HG03196 (cell line): ENCODE results near the gene GPD1.

Experiments
- ATAC-seq: cut with Tn5 transposase; IDR thresholded peaks from one replicate; pipeline ENCODE4 v1.9.1; 2021; ENCODE audit not compliant: unreplicated experiment

GPD1 gene

DNA sequence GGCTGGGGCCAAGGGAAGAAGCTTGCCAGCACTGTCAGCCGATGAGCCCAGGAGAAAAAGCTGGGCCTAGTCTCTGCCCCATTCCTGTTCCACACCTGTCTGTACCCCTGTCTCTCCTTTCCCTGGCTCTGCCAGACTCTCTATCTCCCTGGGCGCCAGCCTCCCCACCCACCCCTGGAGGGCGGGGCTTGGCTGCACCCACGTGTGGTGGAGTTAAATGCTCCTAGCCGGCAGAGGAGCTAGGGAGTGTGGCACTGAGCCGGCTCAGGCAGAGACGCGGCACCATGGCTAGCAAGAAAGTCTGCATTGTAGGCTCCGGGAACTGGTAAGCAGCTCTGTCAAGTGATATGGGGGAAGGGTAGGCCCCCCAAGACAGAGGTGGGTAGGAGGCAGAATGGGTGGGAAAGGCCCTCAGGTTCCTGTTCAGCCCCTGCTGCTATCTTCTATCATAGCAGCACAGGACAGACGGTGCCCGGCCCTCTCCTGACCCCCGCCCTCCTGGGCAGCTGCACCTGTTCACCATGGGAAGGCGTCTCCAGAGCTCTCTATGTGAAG lies at the start of gene GPD1:
TSS of gene GPD1 (plus strand) at position 242 of the 555 bp plus-strand sequence. CDS start at position 285, 43 bp downstream.
- no peak for ATAC-seq

DNA sequence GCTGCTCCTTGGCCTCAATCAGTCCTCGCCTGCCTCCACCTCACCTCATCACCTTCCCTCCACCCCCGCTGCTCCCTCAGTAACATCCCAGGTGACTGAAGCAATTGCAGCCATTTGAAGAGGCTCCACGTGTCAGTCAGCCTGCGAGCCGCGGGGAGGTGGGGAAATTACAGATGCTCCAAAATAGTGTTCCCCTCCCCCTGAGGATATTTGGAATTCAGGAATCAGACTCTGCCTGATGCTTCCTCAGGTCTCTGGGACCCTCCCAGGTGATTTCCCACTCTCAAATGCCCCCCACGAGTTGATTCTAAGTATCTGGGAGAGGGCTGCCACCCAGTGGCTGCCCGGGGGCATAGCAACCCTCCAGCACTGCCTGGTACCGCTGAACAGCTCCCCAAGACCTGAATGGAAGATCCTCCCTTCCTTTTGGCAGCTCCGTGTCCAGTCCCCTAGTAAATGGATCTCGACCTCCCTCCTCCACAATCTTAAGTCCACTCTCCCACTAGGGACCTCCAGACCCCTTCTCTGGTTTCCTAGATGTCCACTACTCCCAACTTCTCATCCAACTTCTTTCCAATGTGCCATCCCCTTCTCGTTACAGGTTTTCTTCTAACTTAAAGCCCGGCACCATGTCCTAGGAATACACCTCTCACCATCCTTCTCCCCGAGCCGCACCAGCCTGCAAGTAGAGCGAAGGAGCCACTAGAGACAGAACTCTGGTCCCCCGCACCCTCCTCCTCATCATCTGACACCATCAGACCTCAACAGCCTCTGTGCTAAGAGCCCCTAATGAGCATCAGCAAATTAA lies 47.8 kb upstream of the GPD1 start:
- no peak for ATAC-seq

DNA sequence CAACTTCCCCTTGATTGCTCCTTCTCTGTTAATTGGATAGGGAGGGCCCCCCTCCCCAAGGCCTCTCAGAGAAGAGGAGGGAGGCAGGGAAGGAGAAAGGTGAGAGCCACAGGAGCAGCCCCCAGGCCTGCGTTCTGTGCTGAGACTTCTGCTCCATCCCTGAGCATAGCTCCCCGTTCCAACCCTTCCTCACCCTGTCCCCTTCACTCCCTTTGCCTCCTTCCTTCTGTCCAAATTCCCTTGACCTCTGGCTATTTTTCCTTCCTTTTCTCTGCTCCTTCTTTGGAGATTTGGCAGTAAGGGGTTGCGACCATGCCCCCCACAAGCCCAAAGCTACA lies 47.2 kb upstream of the GPD1 start:
- no peak for ATAC-seq

DNA sequence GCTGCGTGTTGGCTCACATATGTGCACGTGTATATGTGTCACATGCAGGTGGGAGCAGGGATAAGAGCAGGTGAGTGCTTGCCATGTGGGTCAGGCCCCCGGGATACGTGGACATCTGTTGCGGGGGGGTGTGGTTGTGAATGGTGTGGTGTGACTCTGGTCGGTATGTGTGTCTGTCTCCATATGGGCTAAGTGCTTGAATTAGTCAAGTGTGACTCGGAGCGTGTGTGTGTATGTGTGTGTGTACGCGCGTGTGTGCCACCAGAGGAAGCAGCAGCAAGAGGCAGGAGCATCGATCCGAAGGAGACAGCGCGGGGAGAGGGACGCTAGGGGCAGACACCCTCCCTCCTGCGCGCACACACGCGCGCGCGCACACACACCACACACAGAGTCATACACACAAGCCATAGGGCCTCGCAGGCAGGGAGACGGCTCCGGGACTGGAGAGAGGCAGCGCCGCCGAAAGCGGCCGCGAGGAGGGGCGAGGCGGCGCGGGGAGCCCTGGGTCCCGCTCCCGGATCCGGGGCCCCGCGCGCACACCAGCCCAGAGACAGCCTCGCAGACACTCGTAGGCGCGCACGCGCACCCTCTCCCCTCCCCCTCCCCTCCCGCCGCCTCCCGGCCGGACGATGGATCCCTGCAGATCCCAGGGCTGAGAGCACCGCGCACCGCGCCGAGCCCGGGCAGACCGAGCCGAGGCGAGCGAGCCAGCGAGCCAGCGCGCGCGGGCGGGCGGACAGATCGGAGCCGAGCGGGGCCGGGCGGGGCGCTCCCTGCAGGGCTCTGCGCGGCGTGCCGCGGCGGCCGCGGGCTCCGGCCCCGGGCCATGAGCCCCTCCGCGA lies 46.6 kb upstream of the GPD1 start, which contains the start of gene ASIC1:
TSS of gene ASIC1 (plus strand) at position 597 of the 842 bp plus-strand sequence. CDS start 1,171 bp downstream, outside the sequence.
- no peak for ATAC-seq

DNA sequence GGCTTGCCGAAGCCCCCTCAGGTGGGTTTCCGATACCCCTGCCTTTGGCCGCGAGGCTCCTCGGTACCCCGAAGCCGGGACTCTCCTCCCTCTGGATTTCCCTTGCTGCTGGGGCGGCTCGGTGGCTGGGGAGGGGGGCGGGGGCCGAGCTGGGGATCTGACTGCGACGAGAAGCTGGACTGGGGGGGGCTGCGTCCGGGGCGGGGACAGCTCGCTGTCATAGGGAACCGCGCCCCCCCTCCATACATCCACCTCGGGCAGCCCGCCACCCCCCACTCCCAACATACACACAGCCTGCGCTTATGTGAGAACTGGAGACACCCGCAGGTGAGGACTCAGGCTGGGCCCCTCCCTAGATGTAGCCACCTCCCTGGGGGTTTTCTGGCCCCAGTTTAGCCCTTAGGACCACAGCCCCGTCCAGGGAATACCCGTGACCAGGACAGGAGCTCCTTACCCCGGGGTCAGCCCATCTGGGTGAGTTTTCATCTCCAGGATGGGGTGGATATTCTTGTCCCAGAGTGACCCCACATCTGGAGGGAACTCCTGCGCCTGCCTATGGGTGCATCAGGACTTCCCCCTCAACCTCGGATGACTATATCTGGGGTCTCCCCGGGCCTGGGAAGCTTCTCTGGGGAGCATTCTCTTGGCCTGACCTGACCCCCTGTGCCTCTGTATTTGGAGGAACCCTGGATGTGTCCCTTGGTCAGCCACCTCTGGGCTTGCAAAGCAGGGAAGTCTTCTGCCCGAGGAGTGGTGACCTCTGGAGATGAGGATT lies 45.7 kb upstream of the GPD1 start:
- ATAC-seq: no peak

DNA sequence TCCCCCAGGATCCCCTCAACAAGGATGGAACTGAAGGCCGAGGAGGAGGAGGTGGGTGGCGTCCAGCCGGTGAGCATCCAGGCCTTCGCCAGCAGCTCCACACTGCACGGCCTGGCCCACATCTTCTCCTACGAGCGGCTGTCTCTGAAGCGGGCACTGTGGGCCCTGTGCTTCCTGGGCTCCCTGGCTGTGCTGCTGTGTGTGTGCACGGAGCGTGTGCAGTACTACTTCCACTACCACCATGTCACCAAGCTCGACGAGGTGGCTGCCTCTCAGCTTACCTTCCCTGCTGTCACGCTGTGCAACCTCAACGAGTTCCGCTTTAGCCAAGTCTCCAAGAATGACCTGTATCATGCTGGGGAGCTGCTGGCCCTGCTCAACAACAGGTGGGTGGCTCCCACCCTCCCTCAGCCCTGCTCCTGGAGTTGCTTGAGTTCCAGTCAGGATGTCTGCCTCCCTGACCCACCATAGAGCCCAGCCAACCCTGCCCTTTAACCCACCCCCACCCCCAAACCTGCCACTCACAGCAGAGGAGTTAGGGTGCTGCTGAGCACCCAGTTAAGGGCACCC lies 45.0 kb upstream of the GPD1 start:
- ATAC-seq: no peak

DNA sequence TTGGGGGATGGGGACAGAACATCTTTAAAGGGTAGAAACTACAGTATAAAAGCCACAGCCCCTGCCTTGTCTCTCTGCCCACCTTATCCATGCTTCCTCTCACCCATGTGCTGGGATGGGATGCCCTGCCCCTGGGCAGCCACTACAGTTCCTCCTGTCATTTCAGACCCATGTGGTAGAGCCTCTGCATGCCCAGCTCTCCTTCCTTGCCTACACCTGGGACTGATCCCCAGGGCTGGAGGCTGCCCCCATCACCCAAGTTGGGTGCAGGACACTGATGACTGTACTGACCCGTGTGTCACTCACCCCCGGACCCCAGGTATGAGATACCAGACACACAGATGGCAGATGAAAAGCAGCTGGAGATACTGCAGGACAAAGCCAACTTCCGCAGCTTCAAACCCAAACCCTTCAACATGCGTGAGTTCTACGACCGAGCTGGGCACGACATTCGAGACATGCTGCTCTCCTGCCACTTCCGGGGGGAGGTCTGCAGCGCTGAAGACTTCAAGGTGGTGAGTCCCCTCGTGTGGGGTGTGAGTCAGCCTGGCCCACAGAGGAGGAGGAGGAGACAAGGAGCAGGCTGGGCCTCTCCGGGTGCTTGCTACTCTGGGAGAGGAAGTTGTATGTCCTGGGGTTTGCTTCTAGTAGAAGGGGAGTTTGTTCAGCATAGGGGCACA lies 44.2 kb upstream of the GPD1 start:
- no peak for ATAC-seq

DNA sequence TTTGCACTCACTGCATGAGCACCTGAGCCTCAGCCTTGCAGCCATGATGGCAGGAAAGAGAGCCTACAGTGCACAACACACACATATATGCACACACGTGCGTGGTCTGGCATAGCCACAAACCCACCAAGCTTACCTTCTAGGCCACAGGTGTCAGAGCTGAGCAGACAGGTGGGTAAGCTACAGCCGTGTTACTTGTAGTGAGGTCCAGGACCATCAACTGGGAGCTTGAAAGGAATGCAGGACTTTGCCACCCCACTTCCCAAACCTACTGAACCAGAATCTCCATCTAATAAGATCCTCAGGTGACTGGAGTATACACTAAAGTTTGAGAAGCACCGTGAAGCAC lies 43.7 kb upstream of the GPD1 start:
- no peak for ATAC-seq

DNA sequence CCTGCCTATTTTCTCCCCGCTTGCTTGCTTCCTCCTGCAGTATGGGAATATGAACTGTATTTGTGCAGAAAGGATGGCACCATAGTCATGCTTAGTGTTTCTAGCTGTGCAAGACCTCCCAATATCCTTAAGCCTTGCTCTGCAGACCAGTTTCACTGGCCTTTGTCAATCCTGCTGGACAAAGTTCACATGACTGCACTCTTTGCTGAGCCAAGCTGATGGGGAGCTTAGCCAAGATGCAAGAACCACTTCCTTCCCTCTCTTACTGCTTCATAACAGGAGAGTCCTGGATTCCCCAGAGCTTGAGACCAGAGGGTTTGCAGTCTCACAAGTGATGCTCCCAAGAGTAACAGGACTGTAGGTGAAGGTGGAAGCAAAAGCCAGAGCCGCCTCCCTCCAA lies 42.6 kb upstream of the GPD1 start:
- ATAC-seq: no peak

DNA sequence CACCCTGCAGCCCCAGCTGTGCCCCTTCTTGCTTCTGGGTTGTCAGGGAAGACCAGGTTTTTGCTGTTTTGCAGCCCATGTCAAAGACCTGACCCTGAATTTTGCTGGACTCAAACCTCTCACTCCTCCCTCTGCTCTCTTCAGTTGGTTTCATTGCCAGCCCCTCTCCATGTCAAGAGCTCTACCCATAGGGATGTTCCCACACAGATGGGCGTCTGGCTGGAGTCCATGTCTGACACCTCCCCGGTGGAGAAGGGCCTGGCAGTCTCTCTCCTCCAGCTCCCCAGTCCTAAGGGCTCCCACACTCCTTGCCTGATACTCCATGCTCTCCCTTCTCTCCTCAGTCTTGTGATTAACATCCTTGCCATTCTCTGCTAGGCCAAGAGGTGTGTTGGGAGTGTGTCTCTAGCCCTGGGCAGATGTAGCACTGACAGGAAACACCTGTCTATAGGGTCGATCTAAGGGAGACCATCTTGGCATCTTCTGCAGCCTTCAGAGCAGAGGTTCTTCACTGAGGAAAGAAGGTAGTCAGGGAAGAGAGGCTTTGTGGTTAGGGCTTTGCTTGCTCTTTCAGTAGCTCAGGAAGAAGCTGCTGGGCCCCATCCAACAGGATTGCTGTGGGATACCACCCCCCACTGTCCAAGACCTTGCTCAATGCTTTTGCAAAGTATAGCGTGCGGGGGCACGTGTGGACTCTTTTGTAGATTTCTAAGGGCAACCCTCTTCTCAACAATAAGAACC lies 41.7 kb upstream of the GPD1 start:
- no peak for ATAC-seq

DNA sequence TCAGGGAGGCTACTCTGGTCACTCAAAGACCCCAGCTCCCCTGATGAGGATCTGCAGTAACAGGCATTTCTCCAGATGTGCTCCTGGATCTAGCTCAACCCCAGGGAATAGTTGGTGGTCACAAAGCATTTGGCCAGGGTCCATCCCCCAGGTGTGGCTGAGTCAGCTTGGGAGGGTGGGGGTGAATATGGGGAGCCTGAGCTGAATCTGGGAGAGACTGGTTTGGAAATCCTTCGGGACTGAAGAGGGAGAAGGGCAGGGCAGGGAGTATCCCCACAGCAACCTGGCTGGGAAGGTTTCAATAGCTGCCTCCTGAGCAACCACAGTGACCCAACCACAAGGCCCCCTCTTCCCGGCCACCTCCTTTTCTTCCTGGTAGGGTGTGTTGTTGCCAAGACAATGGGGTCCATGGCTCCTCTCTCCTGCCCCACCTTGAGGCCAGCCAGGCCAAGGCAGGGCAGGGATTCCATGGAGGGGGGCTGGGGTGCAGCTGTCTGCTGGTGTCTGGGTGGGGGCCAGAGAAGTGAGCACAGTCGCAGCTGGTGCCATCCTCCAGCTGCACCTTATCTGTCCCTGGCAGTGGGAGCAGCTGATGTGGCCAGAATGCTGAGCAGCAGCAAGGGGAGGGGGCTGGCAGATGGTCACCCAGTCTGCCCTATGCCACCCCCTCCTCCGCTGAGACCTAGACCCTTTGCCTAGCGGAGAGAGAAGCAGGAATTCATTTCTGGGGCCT lies 40.9 kb upstream of the GPD1 start:
- no peak for ATAC-seq

DNA sequence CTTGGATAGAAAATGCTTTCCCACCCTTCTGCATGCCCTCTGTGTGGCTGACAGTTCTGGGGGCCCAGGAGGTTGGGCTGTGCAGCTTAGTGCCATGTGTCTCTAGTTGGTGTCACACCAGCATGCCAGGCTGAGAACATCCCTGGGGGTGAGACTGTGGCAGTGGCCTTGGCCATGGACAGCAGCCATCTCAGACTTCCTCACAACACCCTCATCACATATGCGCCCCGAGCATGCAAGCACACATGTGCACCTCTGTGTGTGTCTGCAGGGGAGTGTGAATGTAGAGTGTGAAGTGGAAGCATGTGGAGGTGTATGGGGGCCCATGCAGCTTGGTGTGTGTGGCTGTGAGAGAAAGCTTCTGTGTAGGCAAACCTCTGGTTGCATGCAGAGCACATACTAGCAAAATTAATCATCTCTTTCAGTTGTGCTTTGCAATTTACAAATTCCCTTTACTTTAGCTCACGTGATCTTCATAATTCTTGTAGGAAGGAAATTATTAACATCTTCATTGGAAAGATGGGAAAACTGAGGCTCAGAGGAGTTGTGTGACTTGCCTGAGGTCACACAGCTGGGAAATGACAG lies 38.0 kb upstream of the GPD1 start:
- no peak for ATAC-seq

DNA sequence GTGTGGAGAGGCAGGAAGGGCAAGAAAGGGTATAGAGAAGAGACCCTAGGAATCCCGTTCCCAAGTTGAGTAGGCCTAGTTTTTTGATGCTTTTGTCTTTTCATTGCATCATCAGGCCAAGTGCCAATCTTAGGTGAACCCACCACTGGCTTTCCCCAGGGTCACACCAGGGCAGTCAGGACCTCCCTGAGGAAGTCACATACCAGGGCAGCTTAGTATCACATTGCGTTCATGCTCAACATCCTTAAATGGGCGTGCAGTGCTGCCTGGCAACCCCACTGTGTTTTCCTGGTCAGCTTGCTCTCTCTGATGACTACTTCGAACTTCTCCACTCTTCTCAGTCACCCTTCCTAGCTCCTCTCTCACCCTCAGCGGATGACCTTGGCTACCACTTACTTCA lies 37.4 kb upstream of the GPD1 start:
- no peak for ATAC-seq

DNA sequence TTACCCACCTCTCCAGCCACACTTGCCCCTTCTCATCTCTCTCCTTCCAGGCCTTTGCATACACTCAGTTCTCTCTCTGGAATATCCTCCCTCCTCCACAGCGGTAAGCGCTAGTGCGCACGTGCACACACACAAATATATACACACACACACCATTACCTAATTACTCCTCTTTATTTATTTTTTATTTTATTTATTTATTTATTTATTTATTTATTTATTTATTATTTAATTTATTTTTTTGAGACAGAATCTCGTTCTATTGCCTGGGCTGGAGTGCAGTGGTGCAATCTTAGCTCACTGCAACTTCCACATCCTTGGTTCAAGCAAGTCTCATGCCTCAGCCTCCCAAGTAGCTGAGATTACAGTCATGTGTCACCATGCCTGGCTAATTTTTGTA lies 34.7 kb upstream of the GPD1 start:
- no peak for ATAC-seq

DNA sequence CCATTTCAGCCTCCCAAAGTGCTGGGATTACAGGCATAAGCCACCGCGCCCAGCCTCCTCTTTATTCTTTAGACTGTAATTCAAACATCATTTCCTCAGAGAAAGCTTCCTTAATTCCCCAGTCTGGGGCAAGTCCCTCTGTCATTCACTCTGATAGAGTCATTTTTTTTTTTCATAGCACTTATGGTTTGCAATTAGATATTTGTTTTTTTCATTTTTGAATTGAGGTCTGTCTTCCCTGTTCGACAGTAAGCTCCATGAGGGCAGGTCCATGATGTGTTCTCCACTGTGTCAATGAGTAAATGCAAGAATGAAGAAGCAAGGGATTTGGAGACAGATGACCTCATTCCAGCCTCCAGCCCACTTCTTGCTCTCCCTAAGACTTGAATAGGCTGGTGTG lies 34.3 kb upstream of the GPD1 start:
- ATAC-seq: no peak

DNA sequence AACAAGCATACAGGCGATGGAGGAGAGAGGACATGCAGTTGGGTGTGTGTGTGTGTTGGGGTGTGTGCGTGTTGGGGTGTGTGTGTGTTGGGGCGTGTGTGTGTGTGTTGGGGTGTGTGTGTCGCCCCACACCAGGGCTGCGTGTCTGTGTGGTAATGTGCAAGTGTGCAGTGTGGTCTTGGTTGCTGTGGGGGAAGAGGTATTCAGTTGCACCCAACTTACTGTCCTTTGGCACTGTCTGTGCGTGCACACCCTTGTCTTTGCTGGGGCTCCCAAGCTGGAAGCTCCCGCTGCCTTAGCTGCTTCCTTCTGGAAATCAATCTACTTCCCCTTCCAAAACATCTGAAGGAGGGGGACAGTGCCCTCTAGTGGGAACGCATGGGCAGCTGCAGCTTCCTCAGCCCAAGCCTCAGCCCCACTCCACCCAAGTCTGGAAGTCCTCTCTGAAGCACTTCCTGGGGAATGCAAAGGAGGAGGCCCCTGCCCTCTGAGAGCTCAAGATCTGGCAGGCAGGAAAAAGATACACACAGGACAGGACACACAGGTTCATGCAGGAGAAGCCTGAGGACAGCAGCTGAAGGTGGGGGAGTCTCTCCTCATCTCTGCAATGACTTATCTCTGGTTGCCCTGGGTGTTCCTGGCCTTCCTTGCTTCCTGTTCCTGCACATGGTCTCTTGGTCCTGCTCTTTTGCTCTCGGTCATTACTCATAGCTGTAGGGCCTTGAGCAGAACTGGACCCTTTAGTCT lies 33.3 kb upstream of the GPD1 start:
- no peak for ATAC-seq

DNA sequence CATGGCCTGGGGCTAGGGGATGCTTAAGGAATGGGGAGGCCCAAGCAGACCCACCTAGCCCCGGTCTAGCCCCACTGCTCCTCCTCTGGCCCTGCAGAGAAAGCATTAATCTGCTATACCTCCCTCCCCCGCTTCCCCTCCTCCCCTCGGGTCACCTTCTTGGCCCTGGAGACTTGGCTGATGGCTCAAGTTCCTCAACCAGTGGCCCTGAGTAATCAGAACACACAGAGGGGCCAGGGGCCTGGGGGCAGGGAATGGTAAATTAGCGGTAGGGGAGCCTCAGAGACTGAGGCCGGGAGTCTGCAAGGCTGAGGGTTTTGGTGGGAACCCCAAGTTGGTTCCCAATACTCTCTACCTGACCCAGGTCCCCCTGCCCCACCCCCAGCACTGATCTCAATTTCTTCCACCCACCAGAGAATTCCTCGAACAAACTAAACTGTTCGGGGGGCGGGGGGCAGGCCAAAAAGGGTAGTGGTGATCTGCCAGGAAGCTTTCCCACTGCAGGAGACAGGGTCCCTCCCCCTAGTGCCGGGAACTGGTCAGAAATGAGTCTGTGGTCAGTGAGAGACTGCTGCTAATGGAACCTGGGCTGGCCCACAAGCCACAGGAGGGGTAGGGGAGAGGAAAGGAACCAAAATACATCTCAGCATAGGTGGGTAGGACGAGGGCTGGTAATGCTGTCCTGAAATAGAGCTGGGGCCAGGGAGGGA lies 31.5 kb upstream of the GPD1 start:
- no peak for ATAC-seq
